HG03108 (cell line): ENCODE results near the gene YES1.
"Not testable (repeated sequence)": the region's sequence is repeated elsewhere in the genome, so short reads cannot be mapped to it uniquely, and the experiment has no call there.

Experiments
- ATAC-seq: cut with Tn5 transposase; IDR thresholded peaks from one replicate; pipeline ENCODE4 v1.9.1; 2021; ENCODE audit warnings: moderate library complexity; ENCODE audit not compliant: unreplicated experiment

YES1 gene

GRCh38 chr18:824179-824578 lies 12.1 kb upstream of the YES1 start:
- ATAC-seq: no peak

DNA sequence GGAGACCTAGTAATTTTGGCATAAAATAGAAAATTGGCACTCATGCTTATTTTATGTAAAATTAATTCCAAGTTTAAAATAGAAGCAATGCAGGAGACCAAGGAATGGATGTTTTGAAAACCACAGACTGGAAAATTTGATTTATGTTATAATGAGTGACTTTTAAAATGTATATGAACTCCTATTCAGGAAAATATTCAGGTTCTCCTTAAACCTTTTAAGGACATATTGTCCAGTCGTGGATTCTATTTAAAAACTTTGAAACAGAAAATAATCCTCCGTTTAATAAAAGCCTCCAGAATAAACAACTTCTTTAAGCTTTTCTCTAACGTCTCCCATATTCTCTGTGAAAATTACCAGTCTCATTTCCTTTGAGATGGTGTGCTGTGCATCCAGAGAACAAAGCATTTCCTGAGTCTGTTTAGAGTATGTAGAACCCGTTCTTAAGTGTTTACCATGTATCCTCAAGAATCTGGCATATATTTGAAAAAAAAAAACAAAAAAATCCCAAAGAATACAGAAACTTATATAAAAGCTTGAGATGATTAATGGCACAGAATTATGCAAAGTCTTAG lies 8.6 kb upstream of the YES1 start:
- no peak for ATAC-seq

DNA sequence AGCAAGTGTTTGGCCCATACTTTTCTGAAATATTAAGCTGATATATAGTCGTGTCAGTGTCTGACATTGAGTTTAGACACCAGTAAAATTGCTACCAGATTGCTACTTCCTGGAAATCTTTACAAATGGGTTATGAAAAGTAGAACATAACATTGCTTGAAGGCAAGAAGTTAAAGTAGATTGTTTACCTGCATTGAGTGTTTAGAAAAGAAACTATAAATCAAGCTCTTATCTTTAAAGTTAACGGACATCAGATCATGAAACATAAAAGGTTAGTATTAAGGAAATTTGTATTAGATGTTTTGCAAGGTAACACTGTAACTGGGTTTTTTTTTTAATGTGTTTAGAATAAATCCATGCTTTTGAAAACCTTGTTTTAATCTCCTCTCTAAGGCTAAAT lies 4.8 kb upstream of the YES1 start:
- no peak for ATAC-seq

GRCh38 chr18:816088-816653 lies 4.1 kb upstream of the YES1 start:
- no peak for ATAC-seq

DNA sequence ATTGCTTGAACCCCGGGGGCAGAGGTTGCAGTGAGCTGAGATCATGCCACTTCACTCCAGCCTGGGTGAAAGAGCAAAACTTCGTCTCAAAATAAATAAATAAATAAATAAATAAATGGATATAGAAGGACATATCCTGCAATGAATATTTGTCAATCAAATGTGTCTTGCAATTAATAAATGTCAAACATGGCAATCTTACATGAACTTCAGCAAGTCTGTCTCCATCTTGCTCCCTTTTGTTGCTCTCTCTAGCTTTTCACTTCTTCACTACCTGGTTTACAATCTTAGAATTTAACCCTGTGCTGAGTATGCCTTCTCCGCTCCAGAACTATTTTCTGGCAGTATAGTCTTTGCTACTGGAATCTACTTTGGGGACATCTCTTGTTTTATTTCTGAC lies 3.3 kb upstream of the YES1 start:
- ATAC-seq: no peak

DNA sequence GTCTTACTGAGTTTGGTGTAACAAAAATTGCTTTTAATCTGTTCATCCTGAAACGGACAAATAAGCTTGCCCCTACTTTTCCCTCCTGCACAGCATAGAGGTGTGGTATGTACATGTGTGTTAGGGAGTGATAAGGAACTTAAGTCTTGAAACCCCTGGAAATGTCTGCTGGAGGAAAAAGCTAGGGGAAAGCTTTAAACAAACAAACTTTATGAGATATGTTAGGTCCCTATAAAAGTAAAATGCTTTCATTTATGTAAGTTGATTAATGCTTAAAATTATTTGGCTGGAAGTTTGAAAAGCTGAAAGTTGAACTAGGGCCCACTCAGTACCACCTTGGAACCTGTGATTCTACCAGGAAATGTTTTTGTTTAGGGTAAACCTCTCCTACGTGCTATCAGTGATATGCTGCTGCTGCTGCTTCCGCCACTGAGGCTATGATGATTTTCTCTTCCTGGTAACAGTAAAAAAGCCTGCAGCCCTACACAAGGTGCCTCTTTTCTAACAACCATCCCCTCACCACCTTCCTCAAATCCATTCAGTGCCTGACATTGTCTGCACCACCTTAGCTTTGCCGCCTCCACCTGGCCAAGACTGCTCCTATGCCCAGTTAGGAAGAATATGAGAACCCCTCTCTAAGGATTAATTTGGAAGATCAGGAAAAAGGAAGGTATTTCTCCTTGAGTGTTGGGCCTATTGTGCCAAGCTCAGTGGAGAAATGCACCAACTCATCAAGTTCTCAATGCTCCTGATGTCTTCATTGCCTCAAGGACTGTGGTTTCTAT lies 2.5 kb upstream of the YES1 start:
- no peak for ATAC-seq

DNA sequence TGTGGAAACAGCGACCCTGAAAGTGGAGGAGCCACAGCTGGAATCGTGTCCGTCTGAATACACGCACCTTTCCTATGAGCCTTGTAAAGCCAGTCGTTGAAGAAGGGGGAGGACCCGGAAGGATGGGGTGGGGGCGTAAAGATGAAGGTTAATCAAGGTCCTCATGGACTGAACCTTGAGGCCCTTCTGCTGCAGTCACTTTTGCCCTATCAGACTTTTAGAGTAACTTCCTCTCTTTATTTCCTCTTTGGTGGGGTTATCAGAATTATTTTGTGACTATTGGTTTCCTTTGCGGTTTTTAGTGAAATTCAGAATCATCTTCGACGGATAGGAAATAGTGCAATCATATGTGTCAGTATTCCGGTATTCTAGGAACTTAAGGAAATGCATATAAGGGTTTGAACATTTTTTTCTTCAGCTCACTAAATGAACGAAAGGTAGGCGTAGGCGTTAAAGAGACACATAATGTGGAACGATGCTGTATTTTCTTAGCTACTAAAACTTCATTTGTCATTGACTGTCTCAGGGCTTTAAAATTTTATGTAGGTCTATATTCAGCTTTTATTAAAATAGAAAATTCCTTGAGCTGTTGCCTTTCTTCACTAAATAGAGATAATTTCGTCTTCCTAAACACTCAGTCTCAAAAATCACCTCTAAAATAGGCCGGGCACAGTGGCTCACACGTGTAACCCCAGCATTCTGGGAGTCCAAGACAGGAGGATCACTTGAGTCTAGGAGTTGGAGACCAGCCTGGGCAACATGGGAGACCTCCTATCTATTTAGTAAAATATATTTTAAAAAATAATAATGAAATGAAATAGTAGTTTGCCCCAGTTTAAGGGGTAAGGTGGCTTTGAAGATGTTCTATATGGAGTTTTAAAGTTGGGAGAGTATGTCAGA lies 1.4 kb upstream of the YES1 start:
- ATAC-seq: peak; percentile 2

DNA sequence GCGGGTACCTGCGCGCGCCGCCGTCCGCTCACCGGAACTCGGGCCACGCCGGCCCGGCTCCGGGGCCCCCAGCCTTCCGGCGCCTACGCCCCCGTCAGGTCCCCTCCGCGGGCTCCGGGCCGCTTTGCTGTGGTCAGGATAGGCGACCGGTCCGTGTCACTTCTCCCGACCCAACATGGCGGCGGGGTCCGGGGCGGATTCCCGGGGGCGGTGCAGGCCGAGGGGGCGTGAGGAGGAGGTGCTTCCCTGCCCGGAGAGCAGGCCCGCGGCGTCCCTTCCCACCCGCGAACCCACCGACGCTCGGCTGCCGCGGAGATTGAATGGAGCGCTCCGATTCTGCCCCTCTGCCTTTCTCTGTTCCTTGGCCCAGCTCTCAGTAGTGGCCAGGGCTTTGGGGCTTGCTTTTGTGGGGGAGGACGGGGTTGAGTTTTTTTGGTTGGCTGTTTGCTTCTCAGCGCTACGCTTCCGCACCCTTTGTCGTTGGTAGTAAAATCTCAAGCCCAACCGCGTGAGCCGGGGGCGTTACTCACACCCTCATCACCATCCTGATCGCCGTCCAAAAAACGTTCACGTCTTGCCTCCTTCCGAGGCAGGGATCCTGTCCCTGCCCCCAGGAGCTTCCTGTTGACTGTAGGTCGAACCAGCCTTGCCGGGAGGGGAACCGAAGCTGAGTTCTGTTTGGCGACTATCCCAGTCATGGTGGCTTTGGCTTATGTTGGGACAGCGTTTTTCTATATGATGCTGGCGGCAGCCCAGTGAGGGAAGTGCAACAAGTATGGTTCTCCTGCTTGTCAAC lies 532 bp upstream of the YES1 start:
- ATAC-seq: peak; percentile 47

- ATAC-seq: peak; percentile 2
Observed at GRCh38 chr18:811182-811891, 705 bp downstream of the YES1 start.

DNA sequence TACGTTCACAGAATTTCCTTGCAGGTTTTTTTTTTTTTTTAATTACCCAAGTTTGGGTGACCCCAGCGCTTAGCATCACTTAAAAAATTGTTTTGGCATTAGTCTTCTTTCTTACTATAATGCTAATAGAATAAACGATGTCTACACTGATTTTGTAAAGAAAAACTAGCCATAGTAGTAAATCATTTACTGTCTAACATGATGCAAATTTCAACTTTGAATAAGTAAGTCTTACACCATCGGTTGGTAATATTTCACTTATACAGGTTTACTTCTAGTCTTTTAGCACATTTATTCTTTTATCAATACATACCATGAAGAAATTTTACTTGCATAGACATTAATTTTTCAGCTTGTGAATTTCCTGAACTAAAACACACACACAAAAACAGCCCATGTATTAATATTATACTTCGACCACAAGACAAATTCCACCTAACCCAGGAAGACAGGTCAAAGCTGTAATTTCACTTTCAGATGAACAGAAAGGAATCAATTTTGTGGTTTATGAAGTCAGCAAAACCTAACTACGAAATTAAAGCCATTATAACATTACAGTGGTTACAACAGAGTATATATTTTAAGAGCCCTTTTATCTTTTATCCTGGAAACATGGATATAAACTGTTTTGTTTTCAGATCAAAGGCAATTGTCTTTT lies 1.9 kb downstream of the YES1 start:
- ATAC-seq: peak; percentile 21

DNA sequence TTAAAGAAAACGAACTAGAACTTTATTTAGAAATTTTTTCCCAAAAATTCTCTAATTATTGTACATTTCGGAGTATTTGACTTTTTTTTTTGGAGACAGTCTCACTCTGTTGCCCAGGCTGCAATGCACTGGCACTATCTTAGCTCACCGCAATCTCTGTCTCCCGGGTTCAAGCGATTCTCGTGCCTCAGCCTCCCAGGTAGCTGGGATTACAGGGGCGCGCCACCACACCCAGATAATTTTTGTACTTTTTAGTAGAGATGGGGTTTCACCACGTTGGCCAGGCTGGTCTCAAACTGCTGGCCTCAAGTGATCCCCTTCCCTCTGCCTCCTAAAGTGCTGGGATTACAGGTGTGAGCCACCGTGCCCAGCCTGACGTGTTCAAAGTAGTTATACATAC lies 2.8 kb downstream of the YES1 start:
- ATAC-seq: not testable (repeated sequence)

- ATAC-seq: no peak
Observed at GRCh38 chr18:808502-808901, 3.5 kb downstream of the YES1 start.

GRCh38 chr18:808086-808485 lies 4.0 kb downstream of the YES1 start:
- no peak for ATAC-seq

DNA sequence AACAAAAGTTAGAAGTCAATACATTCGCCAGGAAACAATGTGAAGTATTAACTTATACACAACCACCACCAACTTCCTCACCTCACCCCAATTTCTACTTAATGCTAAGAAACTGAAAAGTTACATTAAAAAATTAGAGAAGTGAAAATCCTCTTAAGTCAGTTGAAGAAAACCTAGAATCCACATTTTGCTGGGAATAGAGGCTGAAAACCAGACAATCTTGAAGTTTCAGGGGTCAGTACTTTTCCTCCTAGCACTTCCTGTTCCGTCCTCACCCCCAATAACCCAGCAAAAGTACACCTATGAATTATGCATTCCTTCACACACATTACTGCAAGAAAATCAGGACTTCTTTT lies 6.3 kb downstream of the YES1 start:
- ATAC-seq: peak; percentile 31

DNA sequence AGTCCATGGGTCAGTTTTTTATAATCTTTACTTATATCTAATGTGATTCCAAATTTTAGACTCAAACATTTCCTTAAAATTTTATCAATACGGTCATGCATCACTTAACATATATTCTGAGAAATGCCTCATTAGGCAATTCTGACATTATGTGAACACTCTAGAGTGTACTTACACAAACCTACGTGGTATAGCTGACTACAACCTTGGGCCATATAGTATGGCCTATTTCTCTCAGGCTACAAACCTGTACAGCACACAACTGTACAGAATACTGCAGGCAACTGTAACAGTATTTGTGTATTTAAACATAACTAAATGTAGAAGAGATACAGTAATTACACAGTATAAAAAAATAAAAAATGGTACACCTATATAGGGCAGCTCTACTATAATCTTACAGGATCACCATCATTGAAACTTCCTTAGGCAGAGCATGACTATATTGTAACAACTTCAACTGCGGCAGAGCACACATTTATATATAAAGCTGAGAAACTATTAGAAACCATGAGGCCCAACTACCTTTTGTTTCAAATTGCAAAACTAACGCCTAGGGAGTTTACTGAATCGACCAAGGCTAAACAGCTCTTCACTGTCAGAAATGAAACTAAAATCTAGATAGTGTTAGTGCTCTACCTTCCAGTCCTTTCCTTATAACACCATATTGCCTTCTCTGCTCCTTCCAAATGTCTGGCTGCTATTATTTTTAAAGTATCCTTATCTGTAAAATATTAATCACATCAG lies 6.9 kb downstream of the YES1 start:
- ATAC-seq: peak; percentile 21

GRCh38 chr18:801137-801536 lies 10.9 kb downstream of the YES1 start:
- ATAC-seq: no peak

DNA sequence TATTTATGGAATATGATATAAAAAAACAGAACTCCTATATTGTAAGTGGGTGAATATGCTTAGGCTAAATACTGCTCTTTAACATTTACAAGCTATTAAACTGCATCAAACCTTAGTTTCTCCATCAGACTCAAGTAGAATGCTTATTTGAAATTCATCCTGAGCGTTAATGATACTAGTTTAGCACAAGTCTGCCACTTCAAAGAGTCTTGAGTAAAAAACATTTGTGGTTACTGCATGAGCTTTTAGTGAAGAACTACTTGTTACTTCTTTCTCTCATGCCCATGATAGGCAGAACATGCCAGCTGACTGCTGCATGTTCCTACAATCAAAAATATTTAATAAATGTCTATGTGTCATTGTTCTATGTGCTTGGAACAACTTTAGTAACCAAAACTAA lies 12.1 kb downstream of the YES1 start:
- no peak for ATAC-seq

DNA sequence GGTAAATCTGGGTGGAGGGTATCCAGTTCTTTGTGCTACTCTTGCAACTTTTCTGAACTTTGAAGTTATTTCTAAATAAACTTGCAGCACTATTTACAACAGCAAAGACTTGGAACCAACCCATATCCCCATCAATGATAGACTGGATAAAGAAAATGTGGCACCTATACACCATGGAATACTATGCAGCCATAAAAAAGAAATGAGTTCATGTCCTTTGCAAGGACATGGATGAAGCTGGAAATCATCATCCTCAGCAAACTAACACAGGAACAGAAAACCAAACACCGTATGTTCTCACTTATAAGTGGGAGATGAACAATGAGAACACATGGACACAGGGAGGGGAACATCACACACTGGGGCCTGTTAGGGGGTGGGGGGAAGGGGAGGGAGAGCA lies 16.7 kb downstream of the YES1 start:
- not testable (repeated sequence) for ATAC-seq

GRCh38 chr18:789397-789796 lies 22.6 kb downstream of the YES1 start:
- no peak for ATAC-seq
